Right lobe of liver (tissue), 4 donors: ENCODE data around the gene APOL6.

Experiments
- POLR2A ChIP-seq: fragments of 450-650 bp; IDR thresholded peaks from one replicate; pipeline ENCODE4 v1.6.1; 2017; ENCODE audit warnings: antibody characterized with exemption, mild to moderate bottlenecking
- TF ChIP-seq, protein P1 (sequence below), 4 donors: fragments of 200-600 bp in 3 of 4; fragments of 450-650 bp in 1 of 4; IDR thresholded peaks; one replicate each; pipeline versions ENCODE4 v1.5.1 to v1.8.0; 2016 to 2022; ENCODE audit warnings: antibody characterized with exemption in 4 of 4, mild to moderate bottlenecking in 2 of 4
- donor health status: DM: no; HTN: no; CAD: no.
- donor health status: DM: no; HTN: no; CAD: no.
- donor health status: DM: no; HTN: yes; CAD: no.

DNA sequence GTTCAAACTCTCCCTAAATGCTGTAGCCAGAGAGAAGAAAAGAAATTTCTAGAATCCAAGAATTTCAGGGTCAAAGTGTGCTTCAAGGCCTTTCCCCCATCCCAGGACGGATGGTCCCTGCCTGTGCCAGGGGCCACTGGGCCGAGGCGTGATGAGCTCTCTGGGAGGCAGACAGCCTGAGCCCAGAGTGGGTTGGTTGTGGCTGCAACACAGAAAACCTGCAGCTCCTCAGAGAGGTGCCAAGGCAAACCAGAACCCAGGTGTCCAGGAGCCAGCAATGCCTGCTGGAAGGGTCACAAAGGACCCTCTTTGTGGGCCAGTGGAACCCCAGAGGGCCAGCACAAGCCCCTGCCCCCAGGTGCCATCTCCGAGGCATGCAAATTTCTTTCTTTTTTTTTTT lies 2.6 kb upstream of the APOL6 start:
- TF ChIP-seq, protein P1, sequence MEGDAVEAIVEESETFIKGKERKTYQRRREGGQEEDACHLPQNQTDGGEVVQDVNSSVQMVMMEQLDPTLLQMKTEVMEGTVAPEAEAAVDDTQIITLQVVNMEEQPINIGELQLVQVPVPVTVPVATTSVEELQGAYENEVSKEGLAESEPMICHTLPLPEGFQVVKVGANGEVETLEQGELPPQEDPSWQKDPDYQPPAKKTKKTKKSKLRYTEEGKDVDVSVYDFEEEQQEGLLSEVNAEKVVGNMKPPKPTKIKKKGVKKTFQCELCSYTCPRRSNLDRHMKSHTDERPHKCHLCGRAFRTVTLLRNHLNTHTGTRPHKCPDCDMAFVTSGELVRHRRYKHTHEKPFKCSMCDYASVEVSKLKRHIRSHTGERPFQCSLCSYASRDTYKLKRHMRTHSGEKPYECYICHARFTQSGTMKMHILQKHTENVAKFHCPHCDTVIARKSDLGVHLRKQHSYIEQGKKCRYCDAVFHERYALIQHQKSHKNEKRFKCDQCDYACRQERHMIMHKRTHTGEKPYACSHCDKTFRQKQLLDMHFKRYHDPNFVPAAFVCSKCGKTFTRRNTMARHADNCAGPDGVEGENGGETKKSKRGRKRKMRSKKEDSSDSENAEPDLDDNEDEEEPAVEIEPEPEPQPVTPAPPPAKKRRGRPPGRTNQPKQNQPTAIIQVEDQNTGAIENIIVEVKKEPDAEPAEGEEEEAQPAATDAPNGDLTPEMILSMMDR (IDR thresholded peaks at IDR 0.05) = no peak
- no peak for TF ChIP-seq POLR2A
